Lower leg skin (tissue), 4 donors: ENCODE data around the gene ITM2B. TPM values are rescaled to one million over a fixed set of nuclear protein-coding genes. Genes with fewer than 3 reads are reported as not detected.
A peak's percentile ranks its signal among the peaks of the same experiment; 100 is the strongest.

Experiments used
- DNase-seq, 2 donors: peaks; one replicate each; pipeline ENCODE4 v3.0.0-alpha.2; 2019; ENCODE audit warnings: low spot score in 2 of 2
- H3K4me3 ChIP-seq: fragments of 200-600 bp; sonication (generic); 2 replicates; pipeline ENCODE4 v1.5.1; 2017; ENCODE audit warnings: mild to moderate bottlenecking, low read depth; ENCODE audit not compliant: poor library complexity, severe bottlenecking
- POLR2A ChIP-seq, 2 donors: fragments of 450-650 bp; IDR thresholded peaks; one replicate each; pipeline ENCODE4 v1.6.1; 2016 to 2017; ENCODE audit warnings: antibody characterized with exemption in 2 of 2, mild to moderate bottlenecking in 1 of 2, moderate library complexity in 1 of 2
- WGBS, 2 donors: methylation state at CpG; one replicate each; pipeline ENCODE4 v1.1.5; 2018; 5-methylcytosine and 5-hydroxymethylcytosine counted together
- intact Hi-C: fragments of 100-400 bp; cut with DNase I; formaldehyde crosslinking; loops from one replicate; pipeline ENCODE4 v1.15.0; 2023; ENCODE audit warnings: low total_unique reads
- total RNA-seq, 4 donors: library from RNA; depleted of rRNA; stranded (reverse); fragments of >200 nt; gene quantifications; one replicate each; pipeline ENCODE4 v1.1.0, GENCODE V29; 2016
- TF ChIP-seq, protein P1 (sequence below), 3 donors: fragments of 450-650 bp; IDR thresholded peaks; one replicate each; pipeline ENCODE4 v1.5.1; 2016; ENCODE audit warnings: antibody characterized with exemption in 3 of 3, mild to moderate bottlenecking in 3 of 3, moderate library complexity in 2 of 3

ITM2B gene
- total RNA-seq, 4 donors from 2014 or later = 749 to 856 (median 792) TPM

DNA sequence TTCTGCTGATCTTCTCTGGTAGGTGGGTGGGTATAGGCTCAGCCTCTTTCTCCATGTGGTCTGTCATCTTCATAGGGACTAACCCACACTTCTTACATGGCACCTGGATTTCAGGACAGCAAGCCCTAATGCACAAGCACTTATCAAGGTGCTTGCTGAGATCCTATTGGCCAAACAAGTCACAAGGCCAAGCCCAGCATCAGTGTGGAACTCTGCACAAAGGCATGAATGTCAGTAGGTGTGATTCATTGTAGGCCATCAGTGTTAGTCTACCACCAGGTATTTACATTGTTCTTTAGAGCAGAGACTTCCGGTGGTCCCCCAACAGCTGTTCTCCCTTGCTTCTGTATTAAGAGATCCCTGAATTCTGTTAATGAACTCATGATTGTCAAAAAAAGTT lies 62.3 kb downstream of the ITM2B start:
- 87 to 100% methylated on average over 1 of the region's 1 CpG for WGBS, 2 donors
- intact Hi-C loops = no loop called here
- TF ChIP-seq POLR2A (IDR thresholded peaks at IDR 0.05) = no peak
- TF ChIP-seq, protein P1, sequence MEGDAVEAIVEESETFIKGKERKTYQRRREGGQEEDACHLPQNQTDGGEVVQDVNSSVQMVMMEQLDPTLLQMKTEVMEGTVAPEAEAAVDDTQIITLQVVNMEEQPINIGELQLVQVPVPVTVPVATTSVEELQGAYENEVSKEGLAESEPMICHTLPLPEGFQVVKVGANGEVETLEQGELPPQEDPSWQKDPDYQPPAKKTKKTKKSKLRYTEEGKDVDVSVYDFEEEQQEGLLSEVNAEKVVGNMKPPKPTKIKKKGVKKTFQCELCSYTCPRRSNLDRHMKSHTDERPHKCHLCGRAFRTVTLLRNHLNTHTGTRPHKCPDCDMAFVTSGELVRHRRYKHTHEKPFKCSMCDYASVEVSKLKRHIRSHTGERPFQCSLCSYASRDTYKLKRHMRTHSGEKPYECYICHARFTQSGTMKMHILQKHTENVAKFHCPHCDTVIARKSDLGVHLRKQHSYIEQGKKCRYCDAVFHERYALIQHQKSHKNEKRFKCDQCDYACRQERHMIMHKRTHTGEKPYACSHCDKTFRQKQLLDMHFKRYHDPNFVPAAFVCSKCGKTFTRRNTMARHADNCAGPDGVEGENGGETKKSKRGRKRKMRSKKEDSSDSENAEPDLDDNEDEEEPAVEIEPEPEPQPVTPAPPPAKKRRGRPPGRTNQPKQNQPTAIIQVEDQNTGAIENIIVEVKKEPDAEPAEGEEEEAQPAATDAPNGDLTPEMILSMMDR (IDR thresholded peaks at IDR 0.05) = no peak
- H3K4me3 ChIP-seq = no peak overlapping the region
- no peak for DNase-seq

DNA sequence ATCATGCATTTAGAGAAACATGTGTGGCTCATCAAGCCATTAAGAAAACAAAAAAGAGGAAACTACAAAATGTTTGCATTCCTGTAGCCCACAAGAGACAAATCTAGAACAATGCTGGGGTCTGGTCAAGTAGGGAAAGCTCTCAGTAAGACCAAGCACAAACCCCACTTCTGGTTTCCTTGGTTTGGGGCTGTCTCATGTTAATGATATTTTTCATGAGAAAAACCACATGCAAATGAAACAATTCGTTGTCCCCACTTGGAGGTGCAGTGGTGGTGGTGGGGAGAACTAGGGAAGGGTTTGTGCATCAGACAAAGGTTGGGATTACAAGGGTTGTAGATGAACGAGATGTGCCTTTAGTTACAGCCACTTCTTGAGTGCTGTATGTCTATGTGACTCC lies 63.5 kb downstream of the ITM2B start:
- no peak for DNase-seq
- intact Hi-C loops = no loop called here
- 77 to 85% methylated on average over 2 of the region's 2 CpGs for WGBS, 2 donors
- TF ChIP-seq, protein P1 (IDR thresholded peaks at IDR 0.05) = no peak
- TF ChIP-seq POLR2A (IDR thresholded peaks at IDR 0.05) = no peak
- no peak overlapping the region for H3K4me3 ChIP-seq

DNA sequence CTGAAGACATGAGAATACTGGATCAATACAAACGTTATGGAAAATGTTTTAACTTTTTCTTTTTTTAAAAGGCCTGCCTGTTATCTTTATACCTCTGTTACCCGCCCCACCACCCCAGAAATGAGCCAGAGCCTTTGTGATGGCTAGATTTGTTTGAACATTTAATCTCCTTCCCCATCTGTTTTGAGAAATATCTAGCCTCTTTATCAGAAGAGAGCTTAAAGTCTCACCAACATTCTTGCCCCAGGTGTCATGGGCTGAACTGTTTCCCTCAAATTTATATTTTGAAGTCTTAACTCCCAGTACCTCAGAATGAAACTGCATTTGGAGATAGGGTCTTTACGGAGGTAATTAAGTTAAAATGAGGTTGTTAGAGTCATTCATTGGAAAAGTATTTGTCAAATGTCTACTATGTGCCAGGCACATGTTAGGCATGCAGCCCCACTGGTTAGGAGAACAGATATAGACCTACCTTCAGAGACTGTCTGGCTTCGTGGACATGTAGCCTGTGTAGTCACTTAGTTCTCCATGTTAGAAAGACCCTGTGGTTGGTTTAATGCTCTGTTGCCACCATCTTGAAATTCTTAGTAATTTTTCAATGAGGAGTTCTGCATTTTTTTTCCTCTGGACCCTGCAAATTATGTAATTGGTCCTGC lies 64.3 kb downstream of the ITM2B start:
- no peak for TF ChIP-seq POLR2A (IDR thresholded peaks at IDR 0.05)
- TF ChIP-seq, protein P1 (IDR thresholded peaks at IDR 0.05) = no peak
- WGBS, 2 donors = 69 to 70% methylated on average over 4 of the region's 4 CpGs
- intact Hi-C loops = no loop called here
- no peak for DNase-seq
- H3K4me3 ChIP-seq = no peak overlapping the region

DNA sequence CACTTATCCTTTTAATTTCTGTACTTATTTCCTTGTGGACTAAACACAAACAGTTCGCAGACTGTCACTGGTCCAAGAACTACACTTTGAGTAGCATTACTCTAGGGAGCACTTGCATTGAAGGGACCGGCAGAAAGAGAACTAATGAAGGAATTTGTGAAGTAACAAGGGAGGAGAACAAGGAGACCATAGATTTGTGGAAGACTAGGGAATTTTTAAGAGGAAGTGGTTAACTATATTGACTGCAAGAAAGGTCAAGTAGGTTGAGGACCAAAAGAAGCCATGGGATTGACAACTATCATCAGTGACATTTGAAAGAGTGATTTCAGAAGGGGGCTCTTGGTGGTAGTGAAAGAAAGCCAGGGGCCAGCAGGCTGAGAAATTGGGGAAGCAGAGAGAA lies 66.6 kb downstream of the ITM2B start:
- TF ChIP-seq POLR2A (IDR thresholded peaks at IDR 0.05) = no peak
- TF ChIP-seq, protein P1 (IDR thresholded peaks at IDR 0.05) = no peak
- intact Hi-C loops = no loop called here
- DNase-seq = no peak
- WGBS, 2 donors = 71 to 80% methylated on average over 2 of the region's 2 CpGs
- H3K4me3 ChIP-seq = no peak overlapping the region

DNA sequence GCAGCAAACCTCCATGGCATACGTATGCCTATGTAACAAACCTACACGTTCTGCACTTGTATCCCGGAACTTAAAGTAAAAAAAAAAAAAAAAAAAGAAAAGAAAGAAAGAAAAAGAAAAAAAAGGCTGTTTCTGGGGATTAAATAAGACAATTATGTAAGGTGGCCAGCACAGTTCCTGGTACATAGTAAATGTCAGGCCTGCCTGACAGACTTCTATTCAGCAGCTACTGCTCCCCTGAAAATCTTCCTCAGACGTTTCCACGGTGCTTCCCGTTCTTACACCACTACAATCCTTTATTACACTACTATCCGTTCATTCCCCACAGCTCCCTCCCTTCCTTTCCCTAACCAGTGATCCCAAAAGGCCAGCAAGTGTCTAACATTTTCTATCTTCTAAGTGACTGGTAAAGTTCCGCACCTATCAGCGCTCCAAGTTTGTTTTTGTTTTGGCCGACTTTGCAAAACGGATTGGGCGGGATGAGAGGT lies 69.9 kb downstream of the ITM2B start:
- TF ChIP-seq, protein P1 (IDR thresholded peaks at IDR 0.05) = no peak
- TF ChIP-seq POLR2A (IDR thresholded peaks at IDR 0.05) = no peak
- intact Hi-C loops = no loop called here
- peak overlapping the region; percentile 98 for H3K4me3 ChIP-seq
- 5 to 8% methylated on average over 12 of the region's 12 CpGs for WGBS, 2 donors
- DNase-seq = no peak
